Right lobe of liver (tissue), 6 donors: Measurements from ENCODE around the gene PHTF2. TPM values are rescaled to one million over a fixed set of nuclear protein-coding genes. Genes with fewer than 3 reads are reported as not detected.
A peak's percentile ranks its signal among the peaks of the same experiment; 100 is the strongest.

Experiments used
- ATAC-seq, 4 donors: fragments of 200-7000 bp; cut with Tn5 transposase; one replicate each; pipeline ENCODE4 v1.9.1; 2020; ENCODE audit warnings: mild to moderate bottlenecking in 4 of 4, moderate library complexity in 4 of 4
- DNase-seq, 3 donors: peaks; one replicate each; pipeline ENCODE4 v3.0.0-alpha.2; 2020
- H3K27ac ChIP-seq, 3 donors: fragments of 200-600 bp; one replicate each; pipeline ENCODE4 v1.8.0; 2022
- H3K27me3 ChIP-seq, 2 donors: fragments of 200-600 bp; one replicate each; pipeline ENCODE4 v1.8.0; 2022
- H3K36me3 ChIP-seq, 4 donors: fragments of 200-600 bp; sonication (generic) in 1 of 4; one replicate each; pipeline versions ENCODE4 v1.5.1 to v1.8.0; 2017 to 2022; ENCODE audit warnings: control low read depth in 1 of 4
- H3K4me1 ChIP-seq, 4 donors: fragments of 200-600 bp; sonication (generic) in 1 of 4; one replicate each; pipeline versions ENCODE4 v1.5.1 to v1.8.0; 2017 to 2022; ENCODE audit warnings: control low read depth in 1 of 4
- H3K4me3 ChIP-seq, 3 donors: fragments of 200-600 bp; one replicate each; pipeline ENCODE4 v1.8.0; 2022
- H3K9me3 ChIP-seq, 4 donors: fragments of 200-600 bp; sonication (generic) in 1 of 4; one replicate each; pipeline versions ENCODE4 v1.5.1 to v1.8.0; 2017 to 2022; ENCODE audit warnings: control low read depth in 1 of 4
- POLR2A ChIP-seq: fragments of 450-650 bp; IDR thresholded peaks from one replicate; pipeline ENCODE4 v1.6.1; 2017; ENCODE audit warnings: antibody characterized with exemption, mild to moderate bottlenecking
- WGBS: methylation state at CpG from one replicate; pipeline ENCODE4 v1.1.6; 2018; ENCODE audit warnings: low coverage, low lambda C conversion rate; ENCODE audit not compliant: insufficient coverage; ENCODE audit errors: missing lambda C conversion rate; 5-methylcytosine and 5-hydroxymethylcytosine counted together
- intact Hi-C, 2 donors: fragments of 100-400 bp; cut with DNase I; formaldehyde crosslinking; loops; one replicate each; pipeline versions ENCODE4 v1.11.2 to v1.14.1; 2022
- total RNA-seq, 6 experiments: library from RNA; depleted of rRNA in 2 of 6; stranded (reverse); fragments of >200 nt in 2 of 6; fragmentation: NEBNext Ultra II Directional in 3 of 6; extraction: Animal tissue kit (Norgen Biotek cat#: 25700) in 3 of 6; gene quantifications; one replicate each; pipeline versions ENCODE4 v1.1.0 to v1.2.4, GENCODE V29; 2016 to 2023
- TF ChIP-seq, protein P1 (sequence below), 4 donors: fragments of 200-600 bp in 3 of 4; fragments of 450-650 bp in 1 of 4; IDR thresholded peaks; one replicate each; pipeline versions ENCODE4 v1.5.1 to v1.8.0; 2016 to 2022; ENCODE audit warnings: antibody characterized with exemption in 4 of 4, mild to moderate bottlenecking in 2 of 4
- donor health status: DM: no; HTN: yes; CAD: no.
- donor health status: DM: no; HTN: no; CAD: no.
- donor health status: DM: no; HTN: no; CAD: no.
- donor health status: DM: no; HTN: yes; CAD: no.
- donor health status: DM: no; HTN: yes; CAD: no.

The PHTF2 gene
- total RNA-seq, 6 experiments from 2014 or later: 2.4 to 6.8 (median 5.5) TPM

DNA sequence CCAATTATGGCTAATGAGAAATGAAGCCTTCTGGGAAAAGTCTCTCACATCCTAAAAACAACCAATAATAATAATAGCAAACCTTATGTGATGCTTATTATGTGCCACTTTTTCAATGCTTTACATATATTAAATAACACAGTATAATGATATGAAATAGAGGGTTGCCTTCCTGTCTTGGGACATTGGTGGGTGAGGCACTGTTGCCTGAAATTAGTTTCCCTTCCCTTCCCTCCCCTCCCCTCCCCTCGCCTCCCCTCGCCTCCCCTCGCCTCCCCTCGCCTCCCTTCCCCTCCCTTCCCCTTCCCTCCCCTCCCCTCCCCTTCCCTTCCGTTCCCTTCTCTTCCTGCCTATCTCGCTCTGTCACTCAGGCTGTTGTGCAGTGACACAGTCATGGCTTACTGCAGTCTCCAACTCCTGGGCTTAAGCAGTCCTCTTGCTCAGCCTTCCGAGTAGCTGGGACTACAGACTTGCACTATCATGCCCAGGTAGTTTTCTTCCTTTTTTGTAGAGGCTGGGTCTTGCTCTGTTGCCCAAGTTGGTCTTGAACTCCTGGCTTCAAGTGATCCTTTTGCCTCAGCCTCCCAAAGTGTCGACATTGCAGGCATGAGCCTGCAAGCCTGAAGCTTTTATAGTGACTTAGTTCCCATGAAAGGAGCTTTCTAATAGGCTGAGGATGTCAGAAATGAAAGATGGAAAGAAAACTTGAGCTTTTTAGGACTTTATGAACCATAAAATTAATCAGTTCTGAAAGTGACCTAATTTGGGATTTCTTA lies 47.9 kb downstream of the PHTF2 start:
- no peak for DNase-seq
- Histone ChIP-seq H3K36me3 (no peaks in the 10 kb centered on the region), H3K9me3 (no peaks in the 10 kb centered on the region), H3K4me3 (no peak overlapping the region), H3K27me3 (no peaks in the 10 kb centered on the region), H3K4me1 (no peaks in the 10 kb centered on the region), H3K27ac (no peak overlapping the region)
- TF ChIP-seq, protein P1, sequence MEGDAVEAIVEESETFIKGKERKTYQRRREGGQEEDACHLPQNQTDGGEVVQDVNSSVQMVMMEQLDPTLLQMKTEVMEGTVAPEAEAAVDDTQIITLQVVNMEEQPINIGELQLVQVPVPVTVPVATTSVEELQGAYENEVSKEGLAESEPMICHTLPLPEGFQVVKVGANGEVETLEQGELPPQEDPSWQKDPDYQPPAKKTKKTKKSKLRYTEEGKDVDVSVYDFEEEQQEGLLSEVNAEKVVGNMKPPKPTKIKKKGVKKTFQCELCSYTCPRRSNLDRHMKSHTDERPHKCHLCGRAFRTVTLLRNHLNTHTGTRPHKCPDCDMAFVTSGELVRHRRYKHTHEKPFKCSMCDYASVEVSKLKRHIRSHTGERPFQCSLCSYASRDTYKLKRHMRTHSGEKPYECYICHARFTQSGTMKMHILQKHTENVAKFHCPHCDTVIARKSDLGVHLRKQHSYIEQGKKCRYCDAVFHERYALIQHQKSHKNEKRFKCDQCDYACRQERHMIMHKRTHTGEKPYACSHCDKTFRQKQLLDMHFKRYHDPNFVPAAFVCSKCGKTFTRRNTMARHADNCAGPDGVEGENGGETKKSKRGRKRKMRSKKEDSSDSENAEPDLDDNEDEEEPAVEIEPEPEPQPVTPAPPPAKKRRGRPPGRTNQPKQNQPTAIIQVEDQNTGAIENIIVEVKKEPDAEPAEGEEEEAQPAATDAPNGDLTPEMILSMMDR (IDR thresholded peaks at IDR 0.05): no peak
- TF ChIP-seq POLR2A: no peak
- no peak for ATAC-seq
- 80% methylated on average over 6 of the region's 8 CpGs for WGBS
- intact Hi-C loops: no loop called here

DNA sequence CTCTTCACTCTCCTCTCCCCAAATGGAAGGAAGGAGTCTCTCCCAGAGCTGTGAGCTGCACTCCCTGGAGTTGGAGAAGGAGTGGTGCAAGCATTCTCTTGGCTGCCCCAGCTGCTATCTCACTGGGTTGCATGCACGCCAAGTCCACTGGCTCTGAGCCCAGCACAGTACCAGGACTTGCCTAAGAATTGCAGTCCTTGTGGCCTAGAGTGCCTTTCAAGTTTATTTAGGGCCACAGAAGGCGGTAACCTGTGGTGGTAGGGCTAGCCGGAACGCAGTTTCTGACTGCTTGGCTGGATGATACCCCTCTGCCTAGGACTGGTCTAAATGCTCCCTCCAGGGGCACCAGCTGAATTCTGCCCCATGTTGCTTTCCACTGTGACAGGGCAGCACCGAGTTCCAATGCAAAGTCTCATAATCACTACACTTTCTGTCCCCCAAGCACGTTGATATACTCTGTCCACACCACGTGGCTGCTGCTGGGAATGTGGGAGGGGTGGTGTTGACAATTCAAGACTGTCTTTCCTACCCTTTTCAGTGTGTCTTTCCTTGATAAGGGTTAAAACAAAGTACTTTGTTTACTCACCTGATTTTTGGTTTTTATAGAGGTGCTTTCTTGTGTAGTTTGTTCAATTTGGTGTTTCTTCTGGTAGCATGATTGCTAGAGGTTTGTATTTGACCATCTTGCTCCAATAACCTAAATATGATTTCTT lies 57.0 kb downstream of the PHTF2 start:
- Histone ChIP-seq H3K36me3 (no peaks in the 10 kb centered on the region), H3K4me1 (peaks cover 0 to 6% (median 0%) of the 10 kb centered on the region in 4 donors), H3K27ac (no peak overlapping the region), H3K27me3 (no peaks in the 10 kb centered on the region), H3K4me3 (no peak overlapping the region), H3K9me3 (peaks cover 0 to 11% (median 0%) of the 10 kb centered on the region in 4 donors)
- TF ChIP-seq, protein P1 (IDR thresholded peaks at IDR 0.05): no peak
- no peak for TF ChIP-seq POLR2A
- intact Hi-C loops: no loop called here
- WGBS: 77% methylated on average over 3 of the region's 7 CpGs
- DNase-seq (peak; percentile 25 to 57 (median 57)), ATAC-seq (peak in 2 of 4 donors; percentile 58 to 83)

DNA sequence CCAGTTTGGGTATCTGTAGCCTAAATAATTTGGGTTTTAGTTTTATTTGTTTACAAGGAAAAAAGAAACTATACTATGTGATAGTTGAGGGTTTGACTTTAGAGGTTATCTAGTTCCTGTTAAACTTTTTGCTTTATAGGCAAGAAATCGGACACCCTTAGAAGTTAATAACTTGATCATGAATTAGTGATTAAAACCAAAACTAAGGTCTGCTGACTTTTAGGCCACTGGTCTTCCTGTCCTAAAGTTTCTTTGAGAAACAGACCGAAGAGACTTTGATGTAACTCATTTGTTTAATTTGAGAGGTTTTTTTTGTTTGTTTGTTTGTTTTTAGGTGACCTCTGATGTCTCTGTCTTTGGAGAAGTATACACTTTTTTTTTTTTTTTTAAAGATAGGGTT lies 59.7 kb downstream of the PHTF2 start:
- TF ChIP-seq POLR2A: no peak
- TF ChIP-seq, protein P1 (IDR thresholded peaks at IDR 0.05): no peak
- Histone ChIP-seq H3K4me1 (peaks cover 0 to 10% (median 0%) of the 10 kb centered on the region in 4 donors), H3K9me3 (peaks cover 0 to 11% (median 0%) of the 10 kb centered on the region in 4 donors), H3K4me3 (no peak overlapping the region), H3K36me3 (no peaks in the 10 kb centered on the region), H3K27ac (no peak overlapping the region), H3K27me3 (no peaks in the 10 kb centered on the region)
- DNase-seq: no peak
- intact Hi-C loops: no loop called here
- ATAC-seq: no peak
- WGBS: 24% methylated on average over 2 of the region's 2 CpGs

DNA sequence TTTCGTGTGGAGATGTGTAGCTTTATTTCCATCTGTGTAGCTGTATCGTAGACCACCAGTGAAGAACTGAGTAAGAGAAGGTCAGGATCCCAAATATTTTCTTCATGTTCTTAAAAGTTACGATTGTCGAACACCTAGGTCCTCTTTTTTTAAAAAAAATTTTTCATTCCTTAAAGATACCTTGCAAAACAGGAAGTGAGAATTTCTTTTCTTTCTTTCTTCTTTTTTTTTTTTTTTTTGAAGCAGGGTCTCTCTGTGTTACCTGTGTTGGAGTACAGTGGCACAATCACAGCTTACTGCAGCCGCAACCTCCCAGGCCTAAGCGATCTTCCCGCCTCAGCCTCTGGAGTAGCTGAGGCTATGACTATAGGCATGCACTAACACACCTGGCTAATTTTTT lies 60.8 kb downstream of the PHTF2 start:
- no peak for DNase-seq
- WGBS: 97% methylated on average over 7 of the region's 7 CpGs
- intact Hi-C loops: no loop called here
- Histone ChIP-seq H3K4me3 (no peak overlapping the region), H3K9me3 (peaks cover 0 to 11% (median 0%) of the 10 kb centered on the region in 4 donors), H3K36me3 (no peaks in the 10 kb centered on the region), H3K27ac (no peak overlapping the region), H3K27me3 (no peaks in the 10 kb centered on the region), H3K4me1 (peaks cover 0 to 10% (median 0%) of the 10 kb centered on the region in 4 donors)
- no peak for TF ChIP-seq POLR2A
- TF ChIP-seq, protein P1 (IDR thresholded peaks at IDR 0.05): no peak
- no peak for ATAC-seq
